LNCAP (cell line): ENCODE measurements around the gene KCNG3.

Experiments used
- CTCF ChIP-seq: fragments of 450-650 bp; IDR thresholded peaks from 2 replicates; pipeline ENCODE4 v1.5.1; 2017; ENCODE audit warnings: mild to moderate bottlenecking

The KCNG3 gene

GRCh38 chr2:42516418-42516901, 22.7 kb upstream of the KCNG3 start:
- TF ChIP-seq CTCF = no peak

DNA sequence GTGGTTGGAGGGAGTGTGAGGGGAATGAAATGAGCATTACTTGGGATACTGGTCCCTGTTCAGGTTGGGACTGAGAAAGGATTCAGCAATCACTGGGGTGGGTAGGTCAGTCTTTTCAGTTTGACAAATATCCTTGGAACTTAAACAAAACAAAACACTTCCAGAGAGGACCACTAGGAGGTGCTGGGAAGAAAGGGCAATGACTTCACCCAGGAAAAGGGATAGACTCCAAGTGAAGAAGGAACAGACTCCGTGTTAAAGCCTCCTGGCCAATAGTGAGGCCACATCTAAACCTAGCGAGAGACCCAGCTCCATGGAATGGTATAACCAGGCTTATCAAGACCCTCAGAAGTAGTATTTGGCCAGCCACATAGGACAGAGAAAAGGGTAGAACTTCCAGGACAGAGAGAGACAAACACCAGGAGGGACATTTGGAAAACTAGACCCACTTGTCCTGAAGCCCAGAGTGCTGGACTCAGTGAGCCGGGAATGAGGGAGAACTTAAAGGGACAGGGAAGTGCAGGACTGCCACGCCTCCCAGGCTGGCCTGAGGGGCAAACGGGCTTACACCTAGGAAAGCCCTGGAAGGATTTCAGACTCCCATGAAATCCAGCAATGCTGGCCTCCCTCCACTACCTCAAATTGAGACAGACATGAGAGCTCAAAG, 19.6 kb upstream of the KCNG3 start:
- TF ChIP-seq CTCF = peak; percentile 47

- no peak for TF ChIP-seq CTCF
Observed at GRCh38 chr2:42510608-42511243, 16.9 kb upstream of the KCNG3 start.

GRCh38 chr2:42510191-42510590, 16.4 kb upstream of the KCNG3 start:
- TF ChIP-seq CTCF = no peak

GRCh38 chr2:42504364-42505230, 10.8 kb upstream of the KCNG3 start:
- TF ChIP-seq CTCF = no peak

- no peak for TF ChIP-seq CTCF
Observed at GRCh38 chr2:42503291-42503690, 9.5 kb upstream of the KCNG3 start.

- no peak for TF ChIP-seq CTCF
Observed at GRCh38 chr2:42498497-42498896, 4.7 kb upstream of the KCNG3 start.
